ENCODE measurements around the gene BCR.
"Not testable (repeated sequence)": the region's sequence is repeated elsewhere in the genome, so short reads cannot be mapped to it uniquely, and the experiment has no call there.

BCR gene

DNA sequence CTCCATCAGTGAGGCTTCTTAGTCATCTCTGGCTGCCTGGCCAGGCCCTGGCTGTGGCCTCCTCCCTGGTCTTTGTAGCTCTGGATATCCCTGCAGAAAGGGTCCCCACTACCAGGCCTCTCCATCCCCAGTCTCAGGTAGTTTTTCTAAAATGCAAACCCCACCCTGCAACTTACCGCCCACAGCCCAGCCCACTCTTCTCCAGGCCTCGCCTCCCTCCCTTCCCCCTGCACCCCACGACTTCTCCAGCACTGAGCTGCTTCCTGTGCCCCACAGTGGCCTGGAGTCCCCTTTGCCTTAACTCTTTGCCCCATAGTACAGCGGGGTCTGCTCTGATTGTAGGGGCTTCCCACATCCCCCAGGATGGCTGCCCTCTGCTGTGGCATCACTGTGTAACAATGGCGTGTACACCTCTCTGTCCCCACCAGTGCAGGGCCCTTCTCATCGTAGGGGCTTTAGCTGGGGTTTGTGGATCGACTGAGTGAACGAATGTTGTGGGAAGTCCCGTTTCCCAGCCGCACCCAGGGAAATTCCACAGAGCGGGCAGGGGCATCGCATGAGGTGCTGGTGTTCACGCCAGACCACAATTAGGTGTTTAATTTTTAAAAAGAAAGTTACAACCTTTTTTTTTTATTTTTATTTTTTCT lies 111.6 kb downstream of the BCR start:
- ATAC-seq (no peak), DNase-seq (no peak)

DNA sequence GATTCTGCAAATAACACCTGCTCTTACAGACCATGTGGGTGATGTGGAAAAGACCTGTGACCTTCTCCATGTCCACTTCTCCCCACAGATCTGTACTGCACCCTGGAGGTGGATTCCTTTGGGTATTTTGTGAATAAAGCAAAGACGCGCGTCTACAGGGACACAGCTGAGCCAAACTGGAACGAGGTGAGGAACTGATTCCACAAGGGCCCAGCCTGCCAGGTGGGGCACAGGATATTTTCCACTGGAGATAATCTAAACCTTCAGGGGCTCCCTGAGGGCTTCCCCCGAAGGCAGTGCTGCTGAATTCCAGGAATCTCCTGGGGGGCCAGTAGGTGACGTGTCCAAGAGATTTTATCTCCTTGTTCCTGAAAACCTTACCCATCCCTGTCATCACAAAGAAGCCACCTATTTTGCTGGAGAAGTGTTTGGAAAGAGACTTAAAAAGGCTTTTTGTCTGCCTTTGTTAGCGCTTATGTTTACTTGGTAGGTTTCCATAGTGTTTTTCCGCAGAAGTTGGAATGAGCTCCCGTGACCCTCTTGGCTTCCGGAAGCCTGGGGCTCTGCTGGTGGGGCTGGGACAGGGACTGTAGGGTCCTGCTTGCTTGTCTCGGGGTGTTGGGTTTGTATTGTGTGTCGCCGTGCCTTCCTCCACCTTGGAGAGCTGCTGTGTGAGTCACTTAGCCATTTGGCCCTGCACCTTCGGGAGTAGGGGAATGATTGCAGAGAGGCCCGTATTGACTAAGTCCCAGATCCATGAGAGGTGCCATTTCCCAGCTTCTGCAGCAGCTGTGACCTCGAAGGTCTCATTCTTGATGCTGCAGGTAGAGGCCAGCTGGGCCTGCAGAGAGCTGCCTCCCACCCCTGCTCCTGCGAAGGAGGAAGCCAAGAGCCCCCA lies 112.4 kb downstream of the BCR start:
- DNase-seq (no peak), ATAC-seq (no peak)

DNA sequence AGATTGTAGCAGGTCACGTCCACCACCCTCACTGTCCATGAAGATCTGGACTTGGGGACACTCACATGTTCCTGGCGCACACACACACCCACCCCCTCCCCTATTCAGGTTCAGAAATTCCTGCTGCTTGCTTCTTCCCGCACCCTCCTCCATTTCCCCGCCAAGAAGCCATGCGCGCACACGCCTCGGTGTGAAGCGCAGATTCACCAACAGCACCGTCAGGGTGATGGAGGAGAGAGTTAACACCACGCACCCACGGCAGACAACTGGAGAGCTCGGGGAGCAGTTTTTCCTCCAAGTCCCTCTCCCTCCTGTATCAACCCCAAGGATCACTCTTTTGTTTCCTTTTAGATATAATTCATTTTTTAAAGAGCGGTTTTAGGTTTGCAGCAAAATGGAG lies 113.4 kb downstream of the BCR start:
- ATAC-seq (no peak), DNase-seq (no peak)

DNA sequence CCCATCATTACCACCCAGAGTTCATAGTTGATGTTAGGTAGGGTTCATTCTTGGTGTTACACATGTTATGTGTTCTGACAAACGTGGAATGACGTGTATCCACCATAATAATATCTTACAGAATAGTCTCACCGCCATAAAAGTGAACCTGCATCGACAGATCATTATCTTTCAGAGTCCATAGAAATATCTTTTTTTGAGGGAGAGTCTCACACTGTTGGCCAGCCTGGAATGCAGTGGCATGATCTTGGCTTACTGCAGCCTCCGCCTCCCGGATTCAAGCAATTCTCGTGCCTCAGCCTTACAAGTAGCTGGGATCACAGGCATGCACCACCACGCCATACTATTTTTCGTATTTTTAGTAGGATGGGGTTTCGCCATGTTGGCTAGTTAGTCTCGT lies 113.9 kb downstream of the BCR start:
- no peak for DNase-seq
- ATAC-seq: no peak

DNA sequence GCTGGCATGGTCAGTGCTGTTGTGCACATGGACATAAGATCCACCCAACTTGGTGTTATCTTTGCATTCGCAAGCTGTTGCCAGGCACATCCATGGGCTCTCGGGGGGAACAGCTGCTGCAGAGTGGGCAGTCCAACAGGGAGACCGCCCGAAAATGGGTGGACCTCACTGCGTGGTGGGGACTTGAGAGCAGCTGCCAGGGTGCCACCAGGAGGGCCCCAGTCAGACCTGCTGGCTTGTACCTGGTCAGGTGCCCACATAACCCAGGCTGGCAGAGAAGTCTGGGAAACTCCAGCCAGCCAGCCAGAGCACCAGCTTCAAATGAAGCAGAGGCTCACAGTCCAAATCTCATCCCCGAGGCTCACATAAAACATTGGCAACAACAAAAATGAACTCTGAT lies 120.2 kb downstream of the BCR start:
- DNase-seq (no peak), ATAC-seq (no peak)

DNA sequence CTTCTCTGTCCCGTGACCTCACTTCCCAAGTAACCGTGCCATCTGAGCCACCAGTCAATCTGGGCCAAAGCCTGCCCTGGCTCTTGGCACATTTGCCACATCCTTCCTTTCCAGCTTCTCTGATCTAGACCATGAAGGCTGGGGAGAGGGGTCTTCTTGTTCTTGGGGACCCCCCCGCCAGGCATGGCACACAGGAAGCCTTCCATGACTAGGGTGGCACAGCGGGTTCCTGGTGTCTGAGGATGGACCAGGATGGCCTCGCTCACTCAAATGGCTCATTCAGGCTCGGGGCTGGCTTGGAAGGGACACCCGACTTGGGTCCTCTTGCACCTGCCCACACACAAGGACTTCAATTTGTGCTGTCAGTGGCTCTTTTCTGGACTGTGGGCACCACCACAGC lies 121.3 kb downstream of the BCR start:
- ATAC-seq (no peak), DNase-seq (no peak)

DNA sequence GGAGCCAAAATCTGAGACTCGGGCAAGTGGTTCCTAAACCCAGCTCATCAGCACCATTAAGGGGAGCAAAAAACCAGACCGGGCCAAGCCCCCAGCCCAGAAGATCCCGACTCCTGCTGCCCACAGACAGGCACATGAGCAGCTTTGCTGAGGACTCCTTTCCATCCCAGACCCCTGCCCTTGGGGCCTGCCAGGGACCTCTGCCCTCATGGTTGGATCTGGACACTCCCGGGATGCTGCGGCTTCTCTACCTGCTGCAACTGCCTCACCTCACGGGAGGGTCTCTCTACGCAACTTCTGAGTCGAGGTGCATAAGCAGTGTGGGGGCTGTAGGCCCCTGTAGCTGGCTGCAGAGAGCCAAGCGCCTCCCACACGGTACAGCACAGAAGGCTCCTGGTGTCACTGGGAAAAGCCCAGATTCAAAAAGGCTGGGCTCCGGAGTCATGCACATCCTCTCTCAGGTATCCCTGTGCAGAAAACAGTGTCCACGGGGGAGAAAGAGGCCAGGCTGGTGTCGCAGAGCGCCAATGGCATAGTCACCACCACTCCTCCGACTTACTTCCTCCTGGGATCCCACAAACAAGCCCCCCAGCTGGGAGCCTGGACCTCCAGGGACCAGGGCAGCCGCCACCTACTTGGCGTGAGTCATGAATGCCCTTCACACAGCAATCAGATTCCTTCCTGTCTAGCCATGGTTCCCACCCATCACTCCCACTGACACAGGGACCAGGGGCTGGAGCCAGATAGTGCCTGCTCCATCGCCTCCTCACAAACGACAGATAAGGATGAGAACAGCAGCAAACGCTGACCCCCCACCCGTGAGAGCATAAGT lies 122.1 kb downstream of the BCR start:
- no peak for ATAC-seq
- no peak for DNase-seq

DNA sequence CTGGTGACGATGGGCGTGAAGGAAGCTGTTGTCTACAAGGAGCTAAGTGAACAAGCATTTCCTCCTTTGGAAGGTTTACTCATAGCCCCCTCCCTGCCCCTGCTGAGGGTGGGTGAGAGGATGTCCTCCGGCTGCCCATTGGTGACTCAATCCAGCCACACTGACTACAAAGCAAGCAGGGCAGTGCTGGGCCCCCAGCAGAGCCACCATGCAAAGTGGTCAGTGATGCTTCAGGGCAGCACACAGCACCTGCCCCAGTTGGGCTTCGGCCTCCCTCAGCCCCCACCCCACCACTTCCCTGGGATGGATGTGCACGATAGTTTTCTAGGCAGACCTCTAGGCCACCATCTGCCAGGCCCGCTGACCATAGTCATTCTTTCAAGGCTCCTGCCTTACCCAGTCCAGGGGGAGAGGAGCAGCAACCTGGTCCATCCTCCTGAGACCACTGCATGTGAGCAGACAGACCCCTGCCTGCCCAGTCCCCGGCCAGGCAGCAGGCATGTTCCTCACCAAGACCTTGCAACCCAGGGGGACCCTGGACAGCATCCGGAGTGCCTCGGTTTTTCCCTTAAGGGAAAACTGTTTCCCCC lies 125.1 kb downstream of the BCR start:
- no peak for ATAC-seq
- DNase-seq: no peak

DNA sequence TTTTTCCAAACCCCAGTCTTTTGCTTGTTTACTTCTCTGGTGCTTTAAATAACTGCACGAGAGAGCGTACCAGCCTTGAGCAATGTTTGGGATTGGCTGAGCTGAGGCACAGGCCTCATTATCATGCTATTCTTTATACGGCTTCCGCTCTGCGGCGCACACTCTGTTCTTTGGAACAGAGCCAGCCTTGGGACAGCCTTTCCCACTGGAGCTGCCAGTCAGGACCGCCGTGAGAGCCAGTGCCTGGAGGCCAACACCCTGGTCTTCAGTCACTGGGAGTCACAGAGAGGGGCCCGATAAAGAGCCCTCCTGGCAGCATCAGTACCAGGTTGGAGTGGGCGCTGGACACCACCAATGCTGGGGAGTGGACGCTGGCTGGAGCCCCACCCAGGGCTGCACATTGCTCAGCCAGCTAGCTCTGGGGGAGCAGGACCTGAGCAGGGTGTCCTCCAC lies 125.6 kb downstream of the BCR start:
- ATAC-seq (no peak), DNase-seq (no peak)

DNA sequence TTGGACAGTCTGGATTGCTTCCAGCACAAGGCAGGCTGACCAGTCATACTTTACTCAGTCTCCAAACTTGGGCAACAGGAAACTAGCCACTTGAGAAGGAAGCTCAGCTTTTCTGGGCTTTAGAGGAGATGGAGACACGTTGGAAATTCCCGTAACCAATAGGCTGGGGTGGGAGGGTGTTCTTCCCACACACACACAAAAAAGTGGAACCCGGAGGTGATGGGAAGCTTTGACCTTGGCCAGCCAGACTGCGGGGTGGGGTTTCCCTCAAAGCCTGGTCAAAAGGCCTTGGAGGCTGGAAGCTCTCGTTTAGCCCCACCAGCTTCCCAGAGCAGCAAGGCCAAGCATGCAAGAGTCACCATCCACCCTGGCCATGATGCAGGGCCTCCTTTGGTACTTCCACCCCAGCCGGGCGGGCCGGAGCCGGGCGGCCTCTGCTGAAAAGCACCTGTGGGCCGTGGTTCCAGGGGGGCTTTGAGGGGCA lies 126.2 kb downstream of the BCR start:
- DNase-seq (no peak), ATAC-seq (no peak)

DNA sequence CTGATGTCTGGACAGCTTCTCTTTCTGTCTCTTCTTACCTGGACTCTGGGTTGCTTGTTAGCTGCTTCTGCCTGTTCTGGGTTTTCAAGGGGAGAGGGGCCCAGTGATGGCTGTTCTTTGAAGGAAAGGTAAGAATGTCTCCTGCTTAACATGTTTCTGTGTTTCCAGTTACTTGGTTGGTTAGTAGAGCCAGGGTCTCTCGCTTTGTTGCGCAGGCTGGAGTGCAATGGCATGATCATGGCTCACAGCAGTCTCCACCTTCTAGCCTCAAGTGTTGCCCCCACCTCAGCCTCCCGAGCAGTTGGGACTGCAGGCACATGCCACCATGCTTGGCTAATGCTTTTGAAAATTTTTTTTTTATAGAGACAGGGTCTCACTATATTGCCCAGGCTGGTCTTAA lies 126.6 kb downstream of the BCR start:
- no peak for ATAC-seq
- DNase-seq: no peak

DNA sequence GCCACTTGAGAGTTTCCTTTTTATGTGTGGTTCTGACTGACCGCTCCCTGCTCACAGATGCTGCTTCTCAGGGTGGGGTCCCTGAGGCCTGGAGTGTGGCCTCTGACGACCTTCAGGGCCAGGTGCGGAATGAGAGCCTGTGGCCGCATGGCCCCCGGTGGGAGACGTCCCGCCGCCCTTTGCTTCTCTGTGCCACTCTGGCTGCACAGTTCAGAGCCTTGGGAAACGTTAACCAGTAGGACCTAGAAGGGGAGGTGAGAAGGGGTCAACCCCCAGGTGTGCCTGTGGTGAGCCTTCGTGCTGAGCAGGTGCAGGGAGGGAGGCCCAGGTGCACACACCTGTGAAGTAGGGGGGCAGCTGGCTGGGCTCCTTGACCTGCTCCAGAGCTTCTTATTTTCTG lies 127.2 kb downstream of the BCR start:
- not testable (repeated sequence) for ATAC-seq, DNase-seq

DNA sequence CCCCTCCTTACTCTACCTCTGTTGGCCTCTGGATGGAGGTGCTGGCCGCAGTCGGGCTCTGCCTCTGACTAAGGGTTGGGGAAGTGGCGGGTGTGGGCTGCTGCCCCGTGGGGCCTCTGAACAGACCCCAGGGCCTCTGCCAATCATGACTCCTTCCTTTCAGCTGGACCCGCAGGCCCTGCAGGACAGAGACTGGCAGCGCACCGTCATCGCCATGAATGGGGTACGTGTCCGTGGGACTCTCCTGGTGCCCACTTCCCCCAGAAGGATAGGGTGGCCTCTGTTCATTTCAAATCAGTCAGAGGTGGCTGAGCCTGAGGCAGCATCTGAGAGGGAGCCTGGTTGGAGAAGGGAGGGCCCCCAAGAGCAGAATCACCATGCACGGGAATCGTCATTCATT lies 129.0 kb downstream of the BCR start:
- DNase-seq: not testable (repeated sequence)

DNA sequence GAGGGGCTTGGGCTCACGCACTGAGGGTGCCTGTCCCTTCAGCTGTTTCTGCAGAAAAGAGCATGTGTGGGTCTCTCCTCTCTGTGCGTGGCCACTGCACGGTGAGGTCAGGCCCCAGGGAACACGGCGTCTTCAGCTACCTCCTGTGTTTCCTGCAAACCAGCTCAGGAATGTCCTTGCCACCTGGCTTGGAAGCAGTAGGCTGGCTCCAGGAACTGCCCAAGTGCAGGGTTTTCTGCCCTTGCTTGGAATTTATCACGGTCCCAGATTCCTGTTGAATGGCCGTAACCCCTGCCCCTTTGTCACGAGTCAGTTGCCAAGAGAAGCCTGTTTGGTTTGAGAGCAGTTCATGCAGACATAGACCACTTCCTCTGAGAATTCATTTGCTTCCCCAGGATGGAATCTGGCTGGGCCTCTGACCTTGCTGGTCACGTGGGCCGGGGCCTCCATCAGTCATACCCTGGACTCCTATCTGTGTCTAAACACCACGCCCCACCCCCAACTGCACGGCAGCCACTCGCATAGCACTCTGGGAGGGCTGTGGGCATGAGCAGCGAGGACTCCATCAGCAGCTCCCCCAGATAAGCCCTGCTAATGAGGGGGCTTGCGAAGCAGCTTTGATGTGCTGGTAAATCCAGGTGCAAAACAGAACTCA lies 130.3 kb downstream of the BCR start:
- DNase-seq, ATAC-seq: not testable (repeated sequence)

More for the DNA sequence above, 129.0 kb downstream of the BCR start:
- not testable (repeated sequence) for ATAC-seq

DNA sequence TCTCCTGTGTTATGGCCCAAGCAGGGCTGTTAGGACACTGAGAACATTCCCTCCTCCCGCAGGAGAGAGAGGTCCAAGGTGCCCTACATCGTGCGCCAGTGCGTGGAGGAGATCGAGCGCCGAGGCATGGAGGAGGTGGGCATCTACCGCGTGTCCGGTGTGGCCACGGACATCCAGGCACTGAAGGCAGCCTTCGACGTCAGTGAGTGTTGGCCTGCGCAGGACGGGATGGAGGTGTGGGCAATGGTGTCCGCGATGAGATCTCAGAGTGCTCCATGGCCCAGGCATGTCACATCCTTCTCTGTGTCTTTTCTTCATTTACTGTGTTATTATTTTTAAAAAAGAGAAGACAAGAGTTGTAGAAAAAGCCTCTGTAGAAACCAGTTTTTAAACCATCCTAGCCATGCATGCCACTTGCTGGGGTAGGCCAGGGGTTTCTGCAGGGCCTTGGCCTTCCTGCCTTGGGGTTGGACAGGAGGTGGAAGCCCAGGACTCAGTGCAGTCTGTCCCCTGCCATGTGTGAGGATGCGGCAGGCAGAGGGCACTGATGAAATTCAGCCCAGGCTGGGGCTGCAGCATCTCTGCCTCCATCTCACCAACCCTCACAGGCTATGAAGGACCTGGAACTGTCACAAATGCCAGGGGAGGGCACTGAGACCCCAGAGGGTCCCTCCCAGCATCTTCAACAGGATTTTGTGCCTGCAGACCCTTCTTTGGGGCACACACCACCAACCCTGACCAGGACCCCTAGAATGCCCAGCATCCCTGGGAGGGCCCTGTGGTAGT lies 131.5 kb downstream of the BCR start:
- not testable (repeated sequence) for DNase-seq, ATAC-seq

DNA sequence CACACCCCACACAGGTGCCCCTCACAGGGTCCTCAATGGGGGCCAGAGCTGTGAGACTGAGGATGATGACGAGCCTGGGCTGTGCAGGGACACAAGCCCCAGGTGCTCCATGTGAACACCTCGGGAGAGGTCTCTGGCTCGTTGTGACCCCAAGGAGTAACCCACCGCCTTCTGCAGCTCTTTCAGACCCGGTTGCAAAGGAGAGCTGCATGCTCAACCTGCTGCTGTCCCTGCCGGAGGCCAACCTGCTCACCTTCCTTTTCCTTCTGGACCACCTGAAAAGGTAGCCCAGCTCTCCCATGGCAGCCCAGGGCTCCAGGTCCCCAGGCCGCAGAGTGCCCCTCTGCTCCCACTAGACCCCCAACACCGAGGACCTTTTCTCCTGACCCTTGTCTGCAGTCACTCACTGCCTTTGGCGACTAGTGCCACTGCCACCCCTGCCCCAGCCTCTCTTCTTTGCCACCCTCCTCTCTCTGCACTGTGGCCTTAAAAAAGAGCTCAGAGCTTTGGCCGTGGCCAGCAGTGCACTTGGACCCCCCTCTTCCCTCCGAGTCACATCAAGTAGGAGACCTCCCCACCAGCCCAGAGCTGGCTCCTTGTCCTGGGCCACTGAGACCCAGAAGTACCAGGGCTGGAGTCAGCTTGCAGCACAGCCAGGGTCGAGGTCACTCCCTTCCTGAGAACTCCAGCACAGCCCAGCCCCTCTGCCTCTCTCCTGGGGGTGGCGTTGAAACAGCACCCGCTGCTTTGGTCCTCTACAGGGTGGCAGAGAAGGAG lies 133.7 kb downstream of the BCR start:
- ATAC-seq: no peak

DNA sequence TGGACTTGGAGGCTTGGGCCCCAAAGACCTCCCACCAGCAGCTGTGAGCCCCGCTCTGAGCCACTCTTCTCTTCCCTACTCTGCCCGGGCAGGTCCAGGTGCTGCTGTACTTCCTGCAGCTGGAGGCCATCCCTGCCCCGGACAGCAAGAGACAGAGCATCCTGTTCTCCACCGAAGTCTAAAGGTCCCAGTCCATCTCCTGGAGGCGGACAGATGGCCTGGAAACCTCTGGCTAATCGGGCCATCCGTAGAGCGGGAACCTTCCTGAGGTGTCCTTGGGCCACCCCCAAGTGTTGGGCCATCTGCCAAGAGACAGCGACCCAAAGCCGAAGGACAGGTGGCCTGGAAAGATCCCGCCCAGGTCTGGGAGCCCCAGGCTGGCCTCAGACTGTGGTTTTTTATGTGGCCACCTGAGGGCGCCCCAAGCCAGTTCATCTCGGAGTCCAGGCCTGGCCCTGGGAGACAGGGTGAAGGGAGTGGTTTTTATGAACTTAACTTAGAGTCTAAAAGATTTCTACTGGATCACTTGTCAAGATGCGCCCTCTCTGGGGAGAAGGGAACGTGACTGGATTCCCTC lies 135.1 kb downstream of the BCR start:
- peak; percentile 59 for DNase-seq
- peak; percentile 3 for ATAC-seq

More for the DNA sequence above, 133.7 kb downstream of the BCR start:
- DNase-seq: no peak

DNA sequence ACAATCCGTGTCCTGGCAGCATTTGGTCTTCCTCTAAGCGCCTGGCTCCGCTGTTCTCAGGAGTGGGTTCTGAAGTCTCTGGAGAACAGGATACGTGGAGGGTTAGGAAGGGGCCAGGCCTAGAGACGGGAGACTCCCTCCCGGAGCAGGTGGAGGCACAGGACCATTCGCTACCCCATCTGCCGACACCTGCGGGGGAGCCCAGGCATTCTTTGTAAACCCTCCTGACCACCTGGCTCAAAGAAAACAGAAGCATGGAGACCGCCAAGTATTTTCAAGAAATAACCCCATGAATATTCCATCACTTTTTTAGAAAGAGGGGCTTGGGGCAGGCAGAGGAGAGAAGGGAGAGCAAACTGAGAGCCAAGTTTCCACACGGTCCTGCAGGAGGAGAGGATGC lies 136.3 kb downstream of the BCR start:
- DNase-seq, ATAC-seq: not testable (repeated sequence)

DNA sequence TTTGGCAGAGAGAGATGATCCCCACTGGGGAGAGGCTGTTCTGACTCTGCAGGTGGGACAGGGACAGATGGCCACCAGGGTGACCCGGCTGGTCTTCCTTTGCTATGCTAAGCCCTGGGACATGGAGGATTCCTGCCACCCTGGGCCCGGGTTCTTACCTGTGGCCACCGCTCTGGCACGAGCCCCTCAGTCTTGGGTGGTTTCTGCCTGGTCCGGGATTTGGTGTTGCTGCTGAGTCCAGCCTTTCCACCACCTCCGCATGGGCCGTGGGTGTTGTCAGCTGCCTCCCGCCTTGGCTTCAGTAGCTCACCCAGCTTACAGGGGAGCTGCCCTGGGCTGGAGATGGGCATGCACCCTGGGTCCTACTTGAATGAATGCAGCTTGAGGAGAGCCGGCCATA lies 138.0 kb downstream of the BCR start:
- not testable (repeated sequence) for ATAC-seq, DNase-seq

Measured in stimulated activated naive CD8-positive, alpha-beta T cell treated with anti-CD3 and anti-CD28 coated beads, Interleukin-15, Interleukin-2, amounts not matched to agents 100 U/mL and 50 U/mL, for 24 hours (primary cell).